GM21825 (cell line): Measurements from ENCODE around the gene CSTF2.
"Not testable (repeated sequence)": the region's sequence is repeated elsewhere in the genome, so short reads cannot be mapped to it uniquely, and the experiment has no call there.

Experiments
- ATAC-seq: cut with Tn5 transposase; IDR thresholded peaks from one replicate; pipeline ENCODE4 v1.9.1; 2021; ENCODE audit warnings: mild to moderate bottlenecking, moderate library complexity; ENCODE audit not compliant: unreplicated experiment

Gene CSTF2, protein sequence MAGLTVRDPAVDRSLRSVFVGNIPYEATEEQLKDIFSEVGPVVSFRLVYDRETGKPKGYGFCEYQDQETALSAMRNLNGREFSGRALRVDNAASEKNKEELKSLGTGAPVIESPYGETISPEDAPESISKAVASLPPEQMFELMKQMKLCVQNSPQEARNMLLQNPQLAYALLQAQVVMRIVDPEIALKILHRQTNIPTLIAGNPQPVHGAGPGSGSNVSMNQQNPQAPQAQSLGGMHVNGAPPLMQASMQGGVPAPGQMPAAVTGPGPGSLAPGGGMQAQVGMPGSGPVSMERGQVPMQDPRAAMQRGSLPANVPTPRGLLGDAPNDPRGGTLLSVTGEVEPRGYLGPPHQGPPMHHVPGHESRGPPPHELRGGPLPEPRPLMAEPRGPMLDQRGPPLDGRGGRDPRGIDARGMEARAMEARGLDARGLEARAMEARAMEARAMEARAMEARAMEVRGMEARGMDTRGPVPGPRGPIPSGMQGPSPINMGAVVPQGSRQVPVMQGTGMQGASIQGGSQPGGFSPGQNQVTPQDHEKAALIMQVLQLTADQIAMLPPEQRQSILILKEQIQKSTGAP

DNA sequence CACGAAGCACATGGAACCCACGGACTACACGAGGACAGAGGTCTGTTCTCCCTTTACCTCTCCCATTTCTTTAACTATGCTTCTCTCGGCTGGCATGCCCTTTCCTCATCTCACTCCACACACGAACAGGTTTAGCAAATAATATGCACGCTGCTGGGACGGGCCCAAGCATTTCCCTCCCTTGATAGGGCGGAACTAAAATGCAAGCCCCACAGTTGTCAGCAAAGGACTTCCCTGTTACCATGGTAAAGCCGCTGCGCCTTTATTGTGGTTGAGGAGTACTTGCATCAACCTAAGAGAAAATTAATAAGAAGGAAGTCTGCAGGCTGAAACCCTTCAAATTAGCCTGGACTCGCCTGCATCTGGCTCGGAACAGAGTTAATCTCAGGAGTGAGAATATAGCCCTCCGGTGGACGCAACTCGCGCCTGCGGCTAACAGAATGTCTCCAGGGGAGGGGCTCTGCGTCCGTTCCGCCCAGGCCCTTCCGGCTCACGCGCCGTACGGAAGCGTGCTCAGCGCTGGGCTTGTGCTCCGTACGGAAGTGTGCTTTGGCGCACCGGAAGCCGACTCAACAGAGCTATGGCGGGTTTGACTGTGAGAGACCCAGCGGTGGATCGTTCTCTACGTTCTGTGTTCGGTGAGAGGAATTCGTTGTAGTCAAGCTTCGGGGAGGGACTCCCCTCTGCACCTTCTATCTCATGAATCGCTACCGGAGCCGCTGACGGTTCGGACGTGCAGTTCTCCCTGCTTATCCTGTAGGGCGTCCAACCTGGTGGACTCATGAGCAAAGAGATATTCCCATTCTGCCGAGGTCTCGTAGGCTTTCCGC is at the start of gene CSTF2:
TSS of gene CSTF2 (plus strand) at position 555 of the 830 bp plus-strand sequence. CDS start at position 581, 26 bp downstream.
- peak; percentile 99 for ATAC-seq

DNA sequence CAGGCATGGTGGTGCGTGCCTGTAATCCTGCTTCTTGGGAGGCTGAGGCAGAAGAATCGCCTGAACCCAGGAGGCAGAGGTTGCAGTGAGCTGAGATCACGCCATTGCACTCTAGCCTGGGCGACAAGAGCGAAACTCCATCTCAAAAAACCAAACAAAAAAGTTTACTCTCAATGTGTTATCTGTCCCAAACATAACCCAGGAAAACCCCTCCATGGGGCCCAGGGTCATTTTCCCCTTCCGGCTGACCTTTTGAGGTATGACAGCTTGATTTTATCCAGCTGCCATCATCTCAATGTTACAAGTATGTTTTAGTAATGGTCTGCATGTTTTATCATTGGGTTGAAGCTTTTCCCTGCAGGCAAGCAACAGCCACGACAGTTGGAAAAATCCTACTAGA is 23.8 kb upstream of the CSTF2 start:
- not testable (repeated sequence) for ATAC-seq

DNA sequence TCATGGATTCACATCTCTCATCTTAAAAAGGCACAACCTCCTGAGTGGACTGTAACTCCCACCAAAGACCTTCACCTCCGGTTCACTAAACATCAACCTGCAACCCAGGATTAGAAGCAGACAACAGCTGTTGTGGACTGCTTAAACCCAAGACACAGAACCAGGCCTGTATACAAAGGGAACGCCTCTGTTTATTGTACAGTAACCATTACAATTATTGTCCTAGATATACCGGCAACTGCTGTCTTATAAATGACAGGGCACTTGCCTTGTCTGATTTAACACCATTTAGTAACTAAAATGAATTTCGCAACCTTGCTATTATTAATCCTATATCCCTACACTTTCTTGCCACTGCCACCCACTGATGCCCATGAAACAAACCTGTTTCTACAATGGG is 22.8 kb upstream of the CSTF2 start:
- no peak for ATAC-seq

DNA sequence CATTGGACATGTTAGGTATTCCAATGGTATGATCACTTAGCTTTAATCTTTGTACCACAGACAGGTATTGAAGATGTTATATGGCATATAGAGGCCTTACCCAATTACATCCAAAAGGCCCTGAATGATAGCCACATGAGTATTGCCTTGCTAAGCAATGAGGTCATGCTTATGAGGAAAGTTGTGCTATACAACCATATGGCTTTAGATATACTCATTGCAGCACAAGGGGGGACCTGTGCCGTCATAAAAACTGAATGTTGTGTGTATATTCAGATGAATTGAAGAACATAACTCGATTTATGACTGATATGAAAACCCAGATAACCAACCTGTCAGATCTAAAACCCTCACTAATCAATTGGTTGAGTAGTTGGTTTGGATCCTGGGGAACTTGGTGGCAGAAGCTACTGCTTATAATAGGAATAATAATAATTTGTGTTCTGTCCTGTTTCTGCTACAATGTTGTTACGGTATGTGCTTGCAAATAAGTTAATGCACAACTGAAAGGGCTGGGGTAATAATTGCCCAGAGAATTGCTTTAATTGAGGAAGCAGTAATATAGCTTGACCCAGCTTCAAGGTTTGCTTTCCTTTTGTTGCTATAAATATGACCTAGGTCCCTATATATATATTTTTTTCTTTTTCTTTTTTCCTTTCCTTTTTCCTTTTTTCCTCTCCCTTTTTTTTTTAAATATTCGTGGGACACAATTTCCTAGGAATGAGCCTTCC is 21.5 kb upstream of the CSTF2 start:
- no peak for ATAC-seq

DNA sequence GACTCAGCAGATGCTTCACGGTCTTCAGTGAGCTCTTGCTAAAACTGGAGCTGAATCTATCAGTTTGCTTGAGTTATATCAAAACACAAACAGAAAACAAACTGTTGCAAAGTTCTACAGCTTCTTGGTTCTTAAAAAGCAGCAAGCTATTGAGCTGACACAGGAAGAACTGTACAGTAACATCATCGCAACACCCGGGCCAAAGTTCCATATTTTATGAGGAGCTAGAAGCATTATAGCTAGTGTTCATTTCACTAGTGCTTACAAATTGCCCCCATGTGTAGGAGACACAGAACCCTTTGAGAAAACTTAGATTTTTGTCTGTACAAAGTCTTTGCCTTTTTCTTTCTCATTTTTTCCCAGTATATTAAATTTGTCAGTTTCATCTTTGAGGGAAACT is 17.3 kb upstream of the CSTF2 start:
- ATAC-seq, result no peak

DNA sequence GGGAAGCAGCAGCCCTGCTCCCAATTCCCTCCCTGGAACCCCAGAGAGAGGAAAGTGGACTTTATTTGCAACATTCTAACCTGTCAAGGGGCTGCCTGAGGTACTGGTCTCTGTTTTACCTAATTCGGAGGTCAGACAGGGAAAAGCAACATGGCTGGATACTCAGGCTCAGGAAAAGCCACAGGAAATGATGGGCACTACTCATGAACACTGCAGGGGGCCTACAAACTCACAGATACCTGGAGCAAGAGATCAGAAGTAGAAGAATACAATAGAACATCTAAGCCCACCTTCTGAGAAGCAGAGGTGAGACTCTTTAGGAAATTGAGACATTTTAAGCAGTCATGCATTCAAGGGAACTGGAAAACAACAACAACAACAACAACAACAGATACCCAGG is 15.4 kb upstream of the CSTF2 start:
- no peak for ATAC-seq

DNA sequence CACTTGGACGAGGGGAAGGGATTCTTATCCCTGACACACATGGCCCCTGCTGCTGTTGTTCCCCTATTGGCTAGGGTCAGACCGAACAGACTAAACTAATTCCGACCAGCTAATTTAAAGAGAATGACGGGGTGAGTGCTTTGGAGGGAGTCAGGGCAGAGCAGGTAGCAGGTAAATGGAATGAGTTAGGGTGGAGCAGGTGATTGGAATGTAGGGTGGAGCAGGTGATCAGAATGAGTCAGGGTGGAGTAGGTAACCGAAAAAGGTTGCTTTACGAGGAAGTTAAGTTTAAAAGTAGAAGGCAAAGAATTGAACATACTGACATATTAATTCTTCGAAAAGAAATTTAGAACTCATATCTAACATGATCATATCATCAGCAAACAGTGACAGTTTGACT is 11.9 kb upstream of the CSTF2 start:
- ATAC-seq, result not testable (repeated sequence)

DNA sequence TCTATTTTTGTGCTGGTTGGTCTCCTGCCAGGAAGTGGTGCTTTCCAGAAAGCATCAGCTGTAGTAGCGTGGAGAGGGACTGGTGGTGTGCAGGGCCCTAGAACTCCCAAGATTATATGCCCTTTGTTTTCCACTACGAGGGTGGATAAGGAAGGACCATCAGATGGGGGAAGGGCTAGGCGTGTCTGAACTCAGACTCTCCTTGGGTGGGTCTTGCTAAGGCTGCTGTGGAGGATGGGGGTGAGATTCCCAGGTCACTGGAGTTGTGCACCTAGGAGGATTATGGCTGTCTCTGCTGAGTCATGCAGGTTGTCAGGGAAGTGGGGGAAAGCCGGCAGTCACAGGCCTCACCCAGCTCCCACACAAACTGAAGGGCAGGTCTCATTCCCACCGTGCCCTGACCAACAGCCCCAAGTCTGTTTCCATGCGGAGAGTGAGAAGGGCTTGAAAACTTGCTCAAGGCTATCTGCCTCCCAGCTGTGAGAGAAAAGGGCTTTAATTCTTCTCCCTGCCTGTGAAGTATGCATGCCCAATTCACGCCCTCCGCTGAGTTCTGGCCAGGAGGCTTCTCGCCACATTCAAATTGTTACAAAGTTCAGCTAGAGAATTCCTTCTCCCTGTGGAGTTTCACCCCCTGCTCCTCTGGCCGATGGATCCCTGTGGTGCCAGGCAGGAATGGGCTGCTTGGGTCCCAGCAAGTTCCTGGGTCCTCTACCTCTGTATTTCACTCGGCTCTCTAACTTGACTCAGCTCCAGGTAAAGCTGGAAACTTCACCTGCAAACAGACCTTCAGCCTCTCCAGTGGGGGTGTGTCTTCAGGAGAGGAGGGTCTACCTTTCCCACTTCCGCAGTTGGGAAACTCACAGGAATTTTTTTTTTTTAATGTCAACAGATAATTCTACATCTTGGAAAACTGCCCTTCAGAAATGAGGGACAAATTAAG is 7.7 kb upstream of the CSTF2 start:
- ATAC-seq, result no peak

DNA sequence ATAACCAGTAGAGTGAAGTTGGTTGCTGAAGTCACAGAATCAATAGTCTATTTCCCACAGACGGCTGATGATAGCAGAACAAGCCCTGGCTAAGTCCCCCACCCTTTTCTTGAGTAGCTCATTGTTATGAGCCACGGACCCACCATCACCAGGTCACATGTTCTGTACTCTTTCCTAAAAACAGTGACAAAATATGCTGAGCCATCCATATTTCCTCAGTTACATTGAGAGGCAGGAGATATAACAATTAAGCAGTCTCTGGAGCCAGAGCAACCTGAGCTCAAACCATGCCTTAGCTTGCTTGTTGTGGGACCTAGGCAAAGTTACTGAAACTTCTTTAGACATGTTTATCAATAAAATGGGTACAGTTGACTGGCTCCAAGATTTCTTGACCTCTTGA is 2.9 kb upstream of the CSTF2 start:
- ATAC-seq, result no peak

DNA sequence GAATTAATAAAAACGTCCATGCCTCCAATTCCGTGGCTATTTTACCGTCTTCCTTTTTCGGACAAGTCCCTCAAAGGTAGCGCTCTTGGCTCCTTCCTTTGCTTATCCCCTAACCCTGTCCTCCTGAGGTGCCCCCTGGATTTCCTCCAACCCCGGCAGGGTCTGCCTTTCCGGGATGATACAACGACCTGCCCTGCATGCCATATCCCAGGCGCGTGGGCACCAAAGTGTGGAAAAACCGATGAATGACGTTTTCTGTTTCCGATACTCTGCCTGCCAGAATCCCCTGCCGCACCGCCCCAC is 706 bp upstream of the CSTF2 start:
- ATAC-seq, result no peak

DNA sequence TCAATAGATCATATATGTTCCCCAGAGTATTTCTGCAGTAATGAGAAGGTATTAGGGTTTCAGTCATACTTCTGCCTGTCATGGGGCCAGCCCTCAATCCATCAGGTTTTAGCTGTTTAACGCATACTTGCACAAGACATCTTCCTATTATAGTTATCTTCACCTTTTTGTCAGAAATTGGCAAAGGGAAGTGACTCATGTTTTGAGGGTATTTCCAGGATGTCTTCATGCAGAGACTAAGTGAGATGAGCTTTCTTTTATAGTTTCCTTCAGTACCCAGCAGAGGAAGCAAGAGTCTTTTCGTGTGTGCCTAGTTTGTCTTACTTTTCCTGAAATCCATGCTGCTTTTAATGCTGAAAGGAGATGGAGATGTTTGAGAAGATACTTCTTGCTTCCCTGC is 9.5 kb downstream of the CSTF2 start:
- peak; percentile 77 for ATAC-seq

DNA sequence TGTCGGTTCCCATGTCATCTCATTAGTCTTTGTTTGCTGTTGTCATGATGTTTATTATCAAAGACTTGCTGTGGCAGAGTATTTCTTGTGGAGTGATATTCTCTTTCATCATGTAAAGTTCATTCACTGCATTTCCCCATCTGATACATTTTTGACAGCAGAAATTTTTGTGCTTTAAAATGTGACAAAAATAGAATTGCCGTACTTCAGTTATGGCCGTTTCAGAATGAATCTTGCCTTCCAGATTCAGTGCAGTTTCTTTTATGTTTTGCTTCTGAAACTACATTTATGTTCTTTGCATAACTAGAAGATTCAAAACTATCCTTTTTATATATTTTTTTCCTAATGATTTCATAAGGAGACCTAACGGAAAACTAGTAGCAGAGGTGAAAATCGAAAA is 10.0 kb downstream of the CSTF2 start:
- peak; percentile 27 for ATAC-seq

DNA sequence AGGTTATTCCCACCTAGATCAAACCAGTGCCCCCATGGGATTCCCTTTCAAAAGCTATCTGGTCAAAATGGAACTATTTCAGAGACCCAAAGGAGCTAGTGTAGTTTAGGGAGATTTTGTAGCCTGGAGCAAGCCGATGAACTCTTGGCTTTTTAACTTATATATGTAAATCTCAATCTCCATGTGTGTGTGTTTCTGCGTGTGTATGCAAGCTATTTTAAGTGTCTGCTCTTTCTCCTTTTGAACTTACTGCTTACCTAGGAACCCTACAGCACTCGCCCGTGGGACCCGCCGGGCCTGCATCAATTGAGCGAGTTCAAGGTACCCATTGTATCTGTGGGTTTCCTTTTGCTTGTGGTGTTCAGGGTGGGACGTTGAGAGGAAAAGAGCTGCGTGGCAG is 10.4 kb downstream of the CSTF2 start:
- peak; percentile 35 for ATAC-seq

DNA sequence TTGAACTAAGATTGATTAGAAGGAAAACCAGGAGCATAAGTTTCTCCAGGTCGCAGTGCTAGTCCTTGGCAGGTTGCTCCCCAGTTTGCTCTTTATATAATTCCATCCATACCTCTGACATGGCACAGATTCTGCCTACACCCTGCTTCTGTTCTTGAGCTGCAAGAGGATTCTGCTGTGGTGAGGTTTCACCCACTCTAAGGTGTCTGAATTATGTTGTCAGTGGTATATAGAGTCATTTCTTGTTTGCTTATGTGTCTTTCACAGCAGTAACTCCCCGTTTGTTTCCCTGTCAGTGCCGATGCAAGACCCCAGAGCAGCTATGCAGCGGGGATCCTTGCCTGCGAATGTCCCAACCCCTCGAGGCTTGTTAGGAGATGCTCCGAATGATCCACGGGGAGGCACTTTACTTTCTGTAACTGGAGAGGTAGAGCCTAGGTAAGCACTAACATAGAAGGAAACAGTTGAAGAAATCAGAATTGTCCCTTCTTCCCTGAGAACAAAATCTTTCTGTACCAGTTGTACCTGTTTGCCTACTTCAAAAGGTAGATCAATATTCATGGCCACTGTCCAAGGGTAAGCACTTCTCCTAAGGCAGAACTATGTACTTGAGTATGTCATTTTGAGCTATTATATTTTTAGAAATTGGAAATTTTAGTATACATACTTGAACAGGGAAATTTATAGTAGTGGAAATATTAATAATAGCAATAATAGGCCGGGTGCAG is 11.2 kb downstream of the CSTF2 start:
- no peak for ATAC-seq

DNA sequence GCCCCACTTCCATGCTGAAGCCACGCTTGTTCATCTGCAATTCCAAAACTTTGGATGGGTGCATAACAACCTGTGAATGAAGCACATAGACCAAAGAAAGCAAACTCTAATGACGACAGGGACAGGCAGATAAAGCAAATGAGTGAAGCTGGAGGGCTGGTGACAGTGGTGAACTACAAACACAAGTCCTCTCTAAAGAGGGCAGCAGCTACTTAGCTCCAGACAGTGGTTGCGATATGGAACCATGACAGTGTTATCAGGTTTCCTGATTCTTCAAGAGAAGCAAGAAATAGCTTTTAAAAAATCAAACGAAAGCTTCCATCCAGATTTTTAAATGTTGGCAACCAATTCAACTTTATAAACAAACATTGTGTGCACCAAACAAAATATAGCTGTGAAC is 30.1 kb downstream of the CSTF2 start:
- ATAC-seq, result no peak

DNA sequence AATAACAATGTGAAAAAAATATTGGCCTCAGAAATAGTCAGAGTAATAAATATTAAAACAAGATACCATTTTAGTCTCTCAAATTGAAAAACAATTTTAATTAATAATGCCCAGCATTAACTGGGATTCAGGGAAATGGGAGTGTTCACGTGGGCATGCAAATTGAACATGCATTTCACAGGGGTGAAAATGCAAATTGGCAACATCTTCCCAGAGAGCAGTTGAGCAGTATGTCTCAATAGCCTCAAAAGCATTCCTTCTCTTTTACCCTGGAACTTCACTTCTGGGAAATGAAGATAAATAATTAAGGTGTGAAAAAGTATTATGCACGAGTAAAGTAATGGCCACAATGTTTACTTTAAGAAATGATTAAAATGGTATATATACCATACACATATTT is 32.6 kb downstream of the CSTF2 start:
- no peak for ATAC-seq

DNA sequence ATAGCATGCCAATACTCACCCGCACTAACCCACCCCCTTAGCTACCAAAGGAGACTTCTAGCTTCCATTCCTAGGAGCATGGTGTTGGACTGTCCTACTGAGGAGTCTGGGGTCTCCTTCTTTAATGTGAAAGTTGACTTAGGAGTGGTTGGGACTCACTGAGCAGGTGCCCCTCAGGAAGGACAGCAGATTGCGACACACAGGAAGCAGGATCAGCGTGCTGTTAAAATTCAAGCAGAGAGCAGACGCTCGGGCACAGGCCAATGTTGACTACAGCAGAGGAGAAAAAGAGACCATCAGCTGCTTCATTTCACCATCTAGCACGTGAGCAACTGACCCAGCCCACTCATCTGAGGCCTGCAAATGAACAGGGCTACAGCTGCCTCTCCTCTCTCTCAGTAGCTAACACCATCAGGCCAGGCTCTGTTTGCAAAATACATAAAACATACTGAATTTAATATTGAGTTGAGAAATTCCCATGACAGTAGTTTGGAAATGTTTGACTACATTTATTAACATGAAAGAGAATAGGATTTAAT is 43.2 kb downstream of the CSTF2 start:
- no peak for ATAC-seq

DNA sequence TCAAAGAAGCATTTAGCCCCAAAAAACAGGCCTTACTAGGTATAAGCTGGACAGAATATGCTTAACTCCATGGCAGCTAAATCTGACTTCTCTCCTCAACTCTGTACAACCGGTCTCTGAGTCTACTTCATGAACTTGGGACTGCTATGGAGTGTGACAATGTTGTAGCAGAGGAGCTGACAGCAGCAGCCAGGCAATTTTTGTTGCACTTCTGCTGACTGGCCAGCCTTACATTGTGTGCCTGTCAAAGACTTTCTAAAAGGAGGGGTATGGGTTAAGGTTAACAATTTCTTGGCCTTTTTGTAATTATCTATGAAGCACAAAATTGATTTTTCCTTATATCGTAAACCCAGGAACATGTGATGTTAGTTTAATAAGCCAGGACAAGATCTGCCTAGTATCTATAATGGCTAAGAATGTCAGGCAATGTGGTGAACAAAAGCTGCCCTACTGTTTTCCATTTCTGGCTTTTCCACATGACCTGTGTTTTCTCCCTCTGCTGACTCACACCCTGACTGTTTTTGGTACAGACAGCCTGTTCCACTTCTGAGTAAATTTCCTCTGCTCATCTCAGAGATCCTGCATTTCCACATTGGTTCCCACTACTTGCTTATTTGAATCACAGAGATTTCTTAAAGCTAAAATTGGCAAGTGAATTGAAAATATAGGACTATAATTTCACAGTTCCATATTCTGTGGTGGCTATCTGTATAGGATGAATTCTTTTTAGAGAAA is 44.6 kb downstream of the CSTF2 start:
- no peak for ATAC-seq

DNA sequence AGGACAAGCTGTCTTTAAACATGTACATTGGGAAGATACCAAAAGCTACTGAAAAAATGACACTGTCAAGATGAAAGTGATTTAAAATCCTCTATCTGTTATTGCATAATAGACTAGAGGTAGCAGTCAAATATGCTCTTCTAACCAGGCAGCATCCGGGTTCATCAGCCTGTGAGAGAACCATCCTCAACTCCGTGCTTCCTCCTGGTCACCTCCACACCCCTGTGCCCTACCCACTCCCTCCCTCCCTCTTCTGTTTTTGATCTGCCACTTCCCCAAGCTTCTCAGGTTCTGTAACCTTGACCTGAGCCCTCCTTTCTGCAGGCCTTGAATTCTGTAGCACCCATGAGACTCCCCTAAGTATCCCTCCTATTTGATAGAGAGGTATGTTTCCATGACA is 48.1 kb downstream of the CSTF2 start:
- no peak for ATAC-seq
